ENCODE data around the gene TNFAIP8L3.
"Not testable (repeated sequence)": the region's sequence is repeated elsewhere in the genome, so short reads cannot be mapped to it uniquely, and the experiment has no call there.

TNFAIP8L3 gene

DNA sequence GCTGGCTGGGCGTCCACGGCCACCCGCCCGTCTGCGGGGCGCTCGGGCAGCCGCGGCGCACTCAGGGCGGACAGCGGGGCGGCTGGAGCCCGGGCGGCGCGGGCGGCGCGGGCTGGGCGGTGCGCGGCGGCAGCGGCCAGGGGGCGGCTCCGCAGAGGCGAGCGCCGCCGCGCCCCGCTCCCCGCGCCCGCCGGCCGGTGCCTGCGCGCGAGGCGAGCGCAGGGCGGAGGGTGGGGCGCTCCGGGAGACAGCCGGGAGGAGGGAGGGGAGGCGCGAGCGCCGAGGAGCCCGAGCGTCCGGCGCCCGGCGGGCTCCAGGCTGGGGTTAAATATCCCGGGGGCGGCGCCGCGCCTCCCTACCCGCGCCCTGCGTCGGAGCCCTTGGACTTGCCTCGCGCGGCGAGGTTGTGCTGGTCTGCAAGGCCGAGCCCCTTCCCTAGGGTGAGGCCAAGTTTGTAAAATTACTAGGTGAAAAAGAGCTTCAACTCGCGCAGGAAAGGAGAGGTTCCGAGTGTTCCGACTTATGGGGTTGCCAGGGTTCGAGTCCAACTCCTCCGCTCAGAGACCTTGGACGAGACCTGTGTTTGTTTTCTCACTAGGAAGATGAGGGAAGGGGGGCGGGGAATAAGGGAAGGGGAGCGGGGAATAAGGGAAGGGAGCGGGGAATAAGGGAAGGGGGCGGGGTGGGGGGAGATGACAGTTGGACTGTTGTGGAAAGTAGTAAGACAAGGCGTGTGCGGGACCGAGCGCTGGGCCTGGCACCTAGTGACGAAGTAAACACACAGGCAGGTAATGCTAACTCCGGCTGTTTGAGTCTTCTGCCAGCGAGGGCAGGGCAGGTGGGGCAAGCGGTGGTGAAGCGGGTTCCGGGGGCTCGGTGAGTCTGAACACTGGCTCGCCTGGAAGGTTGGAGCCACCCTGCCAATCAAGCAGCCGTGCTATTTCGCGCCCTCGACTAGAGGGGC lies at the start of gene TNFAIP8L3:
TNFAIP8L3 (minus strand) TSS at position 301 of the 964 bp plus-strand sequence. CDS start 311 bp downstream, outside the sequence.
- no peak for DNase-seq (ENCODE audit: low spot score)

- DNase-seq (ENCODE audit: low spot score), result no peak
Observed at GRCh38 chr15:51144021-51144532, 49.4 kb upstream of the TNFAIP8L3 start.

DNA sequence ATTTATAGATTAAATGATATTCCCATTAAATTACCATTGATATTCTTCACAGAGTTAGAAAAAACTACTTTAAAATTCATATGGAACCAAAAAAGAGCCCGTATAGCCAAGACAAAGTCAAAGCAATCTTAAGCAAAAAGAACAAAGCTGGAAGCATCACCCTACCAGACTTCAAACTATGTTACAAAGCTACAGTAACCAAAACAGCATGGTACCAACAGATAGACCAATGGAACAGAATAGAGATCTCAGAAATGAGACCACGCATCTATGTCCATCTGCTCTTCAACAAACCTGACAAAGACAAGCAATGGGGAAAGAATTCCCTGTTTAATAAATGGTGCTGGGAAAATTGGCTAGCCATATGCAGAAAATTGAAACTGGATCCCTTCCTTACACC lies 45.6 kb upstream of the TNFAIP8L3 start:
- DNase-seq (ENCODE audit: low spot score), result not testable (repeated sequence)

GRCh38 chr15:51139091-51139490 lies 44.4 kb upstream of the TNFAIP8L3 start:
- no peak for DNase-seq (ENCODE audit: low spot score)

DNA sequence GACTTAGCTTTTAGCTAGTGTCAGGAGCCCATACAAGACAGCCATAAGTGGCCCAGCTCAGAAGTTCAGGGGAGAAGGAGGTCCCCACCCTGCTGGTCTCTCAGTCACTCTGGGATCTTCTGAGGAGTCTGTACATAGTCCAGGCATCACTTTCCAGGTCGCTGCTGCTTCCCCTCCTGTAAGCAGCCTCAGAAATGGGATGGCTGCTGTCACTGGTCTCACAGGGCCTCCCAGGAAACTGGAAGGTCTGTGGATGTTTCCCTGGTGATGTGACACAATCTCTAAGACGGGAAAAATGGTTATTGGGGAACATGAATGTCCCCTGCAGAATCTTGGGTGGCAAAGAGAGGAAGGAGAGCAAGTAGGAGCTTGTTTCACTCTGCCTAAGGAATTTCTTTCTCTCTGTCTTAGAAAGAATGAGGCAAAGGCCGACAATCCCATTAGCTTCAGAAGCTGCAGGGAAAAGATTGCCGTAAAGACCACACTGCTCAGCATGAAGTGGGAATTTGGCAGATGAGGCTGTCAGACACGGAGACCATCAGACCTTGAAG lies 43.2 kb upstream of the TNFAIP8L3 start:
- DNase-seq (ENCODE audit: low spot score), result no peak

DNA sequence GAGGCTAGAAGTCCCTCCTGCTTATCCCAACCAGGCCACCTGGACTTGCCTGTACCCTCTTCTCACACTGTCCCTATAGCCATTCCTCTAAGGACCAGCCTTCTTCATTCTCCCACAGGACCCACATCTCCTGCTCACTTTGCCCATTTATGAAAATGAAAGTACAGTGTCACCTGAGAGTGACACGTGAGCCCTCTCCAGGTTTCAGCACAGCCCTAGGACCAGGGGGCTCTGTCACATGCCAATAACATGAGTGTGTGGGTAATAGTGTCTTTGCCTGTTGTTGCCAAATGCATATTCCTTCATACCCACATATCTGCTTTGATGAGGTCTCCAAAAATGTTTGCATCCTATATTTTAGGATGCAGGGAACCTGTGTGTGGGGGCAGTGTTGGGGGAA lies 42.3 kb upstream of the TNFAIP8L3 start:
- DNase-seq (ENCODE audit: low spot score), result no peak

DNA sequence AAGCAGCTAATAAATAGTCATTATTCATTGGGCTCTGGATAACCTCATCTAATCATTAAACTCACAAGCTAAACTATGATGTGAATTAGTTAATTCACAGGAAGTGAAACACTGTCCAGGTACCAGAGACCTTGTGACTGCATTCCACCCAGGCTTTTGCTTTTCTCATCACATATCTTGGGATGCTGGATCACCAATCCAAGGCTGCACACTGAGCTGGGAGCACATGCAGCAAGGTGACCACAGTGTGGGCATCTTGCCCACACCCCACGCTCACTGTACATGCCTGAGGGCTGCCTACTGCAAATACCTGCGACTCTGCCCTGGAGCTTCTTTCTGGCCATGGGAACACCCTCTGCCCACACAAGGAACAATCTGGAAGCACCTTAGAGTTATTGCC lies 40.6 kb upstream of the TNFAIP8L3 start:
- no peak for DNase-seq (ENCODE audit: low spot score)

DNA sequence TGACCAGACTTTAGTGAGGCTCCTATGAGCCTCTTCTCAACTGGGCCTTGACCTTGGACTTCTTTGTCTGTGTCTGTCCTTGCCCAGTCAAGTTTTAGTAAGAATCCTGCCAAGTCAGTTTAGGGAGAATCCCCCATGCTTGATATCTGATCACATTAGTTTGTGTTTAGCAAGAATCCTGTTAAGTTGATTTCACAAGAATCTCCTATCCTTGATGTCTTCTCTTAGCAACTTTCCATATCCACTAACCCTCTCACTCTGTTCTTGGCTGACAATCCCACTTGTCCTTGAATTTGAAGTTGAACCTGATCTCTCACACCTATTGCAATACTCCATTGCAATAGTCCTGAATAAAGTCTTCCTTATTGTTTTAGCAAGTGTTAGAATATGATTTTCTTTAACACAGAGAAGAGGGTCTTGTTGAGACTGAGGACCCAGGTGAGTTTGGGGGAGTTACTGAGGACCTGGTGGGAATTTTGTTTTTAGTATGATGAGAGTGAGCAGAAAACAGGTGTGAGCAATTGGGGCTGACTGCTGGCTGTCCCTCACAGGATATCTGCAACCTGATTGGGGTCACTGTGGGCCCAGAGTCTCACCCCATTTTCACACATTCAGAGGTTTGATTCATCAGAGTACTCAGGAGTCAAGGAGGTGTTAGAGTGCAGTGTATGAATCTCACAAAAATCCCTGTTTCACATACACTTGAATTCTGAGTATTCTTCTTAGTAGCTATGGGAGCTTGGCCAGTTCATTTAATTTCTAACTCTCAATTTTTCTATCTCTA lies 39.9 kb upstream of the TNFAIP8L3 start:
- DNase-seq (ENCODE audit: low spot score), result no peak

GRCh38 chr15:51133140-51133765 lies 38.5 kb upstream of the TNFAIP8L3 start:
- no peak for DNase-seq (ENCODE audit: low spot score)

- DNase-seq (ENCODE audit: low spot score), result peak; percentile 81
Observed at GRCh38 chr15:51132384-51133139, 37.9 kb upstream of the TNFAIP8L3 start.

DNA sequence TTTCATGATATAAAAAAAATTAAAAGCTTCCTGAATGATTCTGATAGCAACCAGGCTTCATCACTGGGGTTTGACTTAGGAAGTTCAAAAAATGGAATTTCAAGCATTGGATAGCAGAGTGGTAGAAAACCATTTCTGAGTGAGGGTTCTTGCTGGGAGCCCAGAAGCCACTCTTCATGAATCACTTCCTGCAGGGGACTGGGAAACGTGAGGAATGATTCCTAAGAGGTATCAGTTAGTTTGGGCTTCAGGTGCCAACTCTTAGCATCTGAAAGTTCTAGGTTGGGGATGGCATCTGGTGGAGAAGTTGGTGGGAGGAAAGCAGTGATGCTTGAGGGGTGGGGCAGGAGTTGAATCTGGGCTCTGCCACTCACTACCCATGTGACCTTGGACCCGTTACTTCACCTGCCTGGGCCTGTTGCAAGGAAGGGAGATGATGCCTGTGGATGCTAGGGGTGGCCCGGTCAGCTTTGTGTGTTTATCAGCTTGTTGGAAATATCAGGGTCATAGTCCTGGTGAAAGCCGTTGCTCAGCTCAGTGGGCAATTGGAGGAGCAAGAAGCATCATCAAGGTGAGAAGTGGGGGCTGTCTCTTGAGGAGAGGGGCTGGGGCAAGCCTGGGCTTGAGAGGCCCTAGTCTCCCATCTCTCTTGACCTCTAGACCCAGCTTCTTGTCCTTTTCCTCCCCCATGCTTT lies 37.0 kb upstream of the TNFAIP8L3 start:
- no peak for DNase-seq (ENCODE audit: low spot score)

DNA sequence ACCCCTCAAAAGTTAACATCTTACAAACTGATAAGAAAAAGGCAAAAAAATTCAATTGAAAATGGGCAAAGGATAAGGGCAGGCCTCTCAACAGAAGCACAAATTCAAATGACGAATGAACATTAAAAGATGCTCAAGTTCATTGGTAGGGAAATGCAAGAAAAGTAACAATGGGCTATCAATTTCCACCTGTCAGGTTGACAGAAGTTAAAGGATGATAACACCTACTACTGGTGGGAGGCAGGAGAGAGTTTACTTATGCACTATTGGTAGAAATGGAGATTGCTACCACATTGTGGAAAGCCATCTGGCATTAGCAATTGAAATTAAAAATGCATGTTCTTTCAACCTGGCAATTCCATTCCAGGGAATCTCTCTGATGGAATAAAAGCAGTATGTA lies 35.6 kb upstream of the TNFAIP8L3 start:
- no peak for DNase-seq (ENCODE audit: low spot score)

GRCh38 chr15:51129535-51130188 lies 35.0 kb upstream of the TNFAIP8L3 start:
- peak; percentile 43 for DNase-seq (ENCODE audit: low spot score)

DNA sequence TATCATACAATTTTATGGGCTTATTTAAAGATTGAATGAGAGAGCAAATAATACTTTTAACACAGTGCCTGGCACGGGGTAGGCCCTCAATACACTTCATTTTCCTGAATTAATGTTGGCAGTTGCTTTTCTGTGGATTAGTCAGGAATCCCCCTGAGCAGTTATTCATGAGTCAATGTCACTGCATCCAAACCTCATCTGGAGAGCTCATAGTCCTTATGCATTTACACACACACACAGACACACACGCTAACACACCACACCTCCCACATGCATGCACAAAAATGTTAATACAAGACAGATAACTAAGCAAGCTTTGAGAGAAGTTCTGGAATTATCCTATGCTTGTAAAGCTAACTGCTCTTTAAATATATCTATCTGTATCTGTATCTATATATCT lies 34.0 kb upstream of the TNFAIP8L3 start:
- DNase-seq (ENCODE audit: low spot score), result no peak

- no peak for DNase-seq (ENCODE audit: low spot score)
Observed at GRCh38 chr15:51126842-51127241, 32.1 kb upstream of the TNFAIP8L3 start.

DNA sequence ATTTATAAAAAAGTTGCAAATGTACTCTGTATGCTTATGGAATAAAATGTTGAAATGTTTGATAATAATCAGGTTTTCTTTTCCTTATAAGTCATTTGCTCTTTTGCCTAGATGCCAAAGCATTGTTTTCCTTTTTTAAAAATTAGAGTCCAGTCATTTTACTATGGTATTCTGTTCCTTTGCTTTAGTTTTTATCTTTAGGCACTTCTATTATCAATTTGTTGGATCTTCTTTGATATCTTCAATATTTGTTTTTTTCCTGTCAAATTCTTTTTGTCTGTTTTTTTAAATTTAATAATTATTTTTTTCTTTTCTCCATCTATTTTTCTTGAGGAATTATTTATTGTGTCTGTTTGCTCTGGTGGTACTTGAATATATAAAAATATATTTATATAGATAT lies 28.3 kb upstream of the TNFAIP8L3 start:
- DNase-seq (ENCODE audit: low spot score), result not testable (repeated sequence)

- no peak for DNase-seq (ENCODE audit: low spot score)
Observed at GRCh38 chr15:51121631-51122225, 27.0 kb upstream of the TNFAIP8L3 start.

GRCh38 chr15:51121118-51121517 lies 26.4 kb upstream of the TNFAIP8L3 start:
- DNase-seq (ENCODE audit: low spot score), result no peak

GRCh38 chr15:51119120-51119519 lies 24.4 kb upstream of the TNFAIP8L3 start:
- no peak for DNase-seq (ENCODE audit: low spot score)

GRCh38 chr15:51117270-51117669 lies 22.6 kb upstream of the TNFAIP8L3 start:
- no peak for DNase-seq (ENCODE audit: low spot score)

Data from Ammon's horn (tissue), 1 donor.